ENCODE measurements around the gene COLEC12.

The COLEC12 gene

DNA sequence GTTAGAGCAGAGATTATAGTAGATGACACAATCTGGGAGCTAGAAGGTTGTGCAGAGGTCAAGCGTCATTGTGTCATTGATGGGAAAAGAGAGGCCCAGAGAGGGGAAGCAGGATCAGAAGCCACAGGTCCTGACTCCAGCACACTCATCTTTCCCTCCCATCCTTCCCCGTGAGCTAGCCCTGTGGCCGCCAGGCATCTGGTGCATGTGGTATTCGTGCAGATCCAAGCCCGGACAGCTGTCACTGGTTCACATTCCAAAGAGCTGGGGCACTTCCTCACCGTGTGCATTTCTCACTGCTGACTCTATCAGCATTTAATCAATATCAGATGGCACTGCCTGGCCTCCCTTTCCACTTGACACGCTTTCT is 138.6 kb downstream of the COLEC12 start:
- FAIRE-seq (no peak), DNase-seq (ENCODE audit: insufficient read length, low spot score) (no peak)
- no peak for TF ChIP-seq POLR2A (IDR thresholded peaks at IDR 0.05; ENCODE audit: low read depth, low read length)

- FAIRE-seq (no peak), DNase-seq (ENCODE audit: insufficient read length, low spot score) (no peak)
- TF ChIP-seq POLR2A (IDR thresholded peaks at IDR 0.05; ENCODE audit: low read depth, low read length) = no peak
Measured at GRCh38 chr18:361100-361732, 139.3 kb downstream of the COLEC12 start.

- FAIRE-seq = no peak
- no peak for TF ChIP-seq POLR2A (IDR thresholded peaks at IDR 0.05; ENCODE audit: low read depth, low read length)
- DNase-seq (ENCODE audit: insufficient read length, low spot score) = no peak
Measured at GRCh38 chr18:360676-361075, 139.8 kb downstream of the COLEC12 start.

- no peak for FAIRE-seq
- TF ChIP-seq POLR2A (IDR thresholded peaks at IDR 0.05; ENCODE audit: low read depth, low read length) = no peak
Measured at GRCh38 chr18:356778-357177, 143.7 kb downstream of the COLEC12 start.

DNA sequence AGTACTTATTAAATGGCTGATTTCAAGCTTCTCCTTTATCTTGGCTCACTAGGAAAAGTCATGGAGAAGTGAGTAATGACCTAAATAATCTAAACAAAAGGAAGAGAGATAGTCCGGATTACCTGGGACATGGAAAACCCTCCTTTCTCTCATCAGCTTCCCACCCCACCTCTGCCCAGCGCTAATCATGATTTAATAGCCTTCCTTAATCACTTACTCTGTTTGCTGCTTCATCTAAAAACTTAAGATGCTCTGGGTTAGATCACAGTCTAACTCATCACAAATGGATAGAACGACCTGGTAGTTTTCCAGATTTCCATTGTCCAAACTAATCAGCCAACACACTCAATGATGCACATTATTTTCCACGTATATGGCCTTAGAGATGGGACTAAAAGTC is 144.8 kb downstream of the COLEC12 start:
- DNase-seq (ENCODE audit: insufficient read length, low spot score) (no peak), FAIRE-seq (no peak)
- no peak for TF ChIP-seq POLR2A (IDR thresholded peaks at IDR 0.05; ENCODE audit: low read depth, low read length)

More at GRCh38 chr18:356778-357177, 143.7 kb downstream of the COLEC12 start:
- no peak for DNase-seq (ENCODE audit: insufficient read length, low spot score)

- no peak for TF ChIP-seq POLR2A (IDR thresholded peaks at IDR 0.05; ENCODE audit: low read depth, low read length)
- DNase-seq (ENCODE audit: insufficient read length, low spot score) (no peak), FAIRE-seq (no peak)
Measured at GRCh38 chr18:354471-354870, 146.0 kb downstream of the COLEC12 start.

DNA sequence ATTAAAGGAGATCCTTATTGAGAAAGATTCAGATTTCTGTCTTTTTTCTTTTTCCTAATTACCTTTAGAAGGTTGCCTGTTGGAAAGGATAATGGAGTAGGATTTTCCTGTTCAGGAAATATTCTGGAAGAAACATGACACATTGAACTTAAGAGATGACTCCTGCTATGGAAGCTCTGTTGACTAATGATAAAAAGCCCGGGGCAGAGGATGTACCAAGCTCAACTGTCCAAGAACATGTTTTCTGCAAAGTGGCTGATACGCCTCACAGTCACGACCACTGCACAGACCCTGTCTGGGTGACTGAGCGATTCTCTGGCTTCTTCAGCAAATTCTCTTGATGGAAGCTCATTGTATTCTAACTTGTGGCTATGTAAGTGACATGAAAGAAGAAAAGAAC is 146.5 kb downstream of the COLEC12 start:
- DNase-seq (ENCODE audit: insufficient read length, low spot score) (no peak), FAIRE-seq (no peak)
- no peak for TF ChIP-seq POLR2A (IDR thresholded peaks at IDR 0.05; ENCODE audit: low read depth, low read length)

GRCh38 chr18:352438-352837 is 148.1 kb downstream of the COLEC12 start:
- TF ChIP-seq POLR2A (IDR thresholded peaks at IDR 0.05; ENCODE audit: low read depth, low read length) = no peak

GRCh38 chr18:350953-351572 is 149.4 kb downstream of the COLEC12 start:
- no peak for DNase-seq (ENCODE audit: insufficient read length, low spot score)
- no peak for FAIRE-seq
- TF ChIP-seq POLR2A (IDR thresholded peaks at IDR 0.05; ENCODE audit: low read depth, low read length) = no peak

More at GRCh38 chr18:352438-352837, 148.1 kb downstream of the COLEC12 start:
- FAIRE-seq (no peak), DNase-seq (ENCODE audit: insufficient read length, low spot score) (no peak)

GRCh38 chr18:346600-346999 is 153.9 kb downstream of the COLEC12 start:
- TF ChIP-seq POLR2A (IDR thresholded peaks at IDR 0.05; ENCODE audit: low read depth, low read length) = no peak
- DNase-seq (ENCODE audit: insufficient read length, low spot score) = no peak
- no peak for FAIRE-seq

GRCh38 chr18:341102-341501 is 159.4 kb downstream of the COLEC12 start:
- FAIRE-seq = no peak
- no peak for TF ChIP-seq POLR2A (IDR thresholded peaks at IDR 0.05; ENCODE audit: low read depth, low read length)
- no peak for DNase-seq (ENCODE audit: insufficient read length, low spot score)

DNA sequence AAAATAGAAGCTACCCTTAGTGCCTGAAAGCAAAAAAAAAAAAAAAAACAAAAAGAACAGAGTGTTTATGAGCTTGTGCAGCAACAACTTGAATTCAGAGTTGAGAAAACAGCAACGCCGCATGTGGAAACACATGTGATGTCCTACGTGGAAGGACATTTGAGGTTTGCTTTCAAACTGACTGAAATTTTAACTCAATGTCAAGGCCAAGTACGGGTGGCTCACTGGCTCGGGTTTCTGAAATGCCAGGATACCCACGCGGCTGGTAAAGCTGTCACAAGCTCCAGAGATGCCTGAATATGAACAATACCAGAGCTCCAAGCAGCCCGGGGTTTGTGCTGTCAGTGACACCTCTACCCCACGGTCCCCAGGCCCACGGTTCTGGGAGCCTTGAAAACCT is 160.5 kb downstream of the COLEC12 start:
- no peak for FAIRE-seq
- DNase-seq (ENCODE audit: insufficient read length, low spot score) = no peak
- no peak for TF ChIP-seq POLR2A (IDR thresholded peaks at IDR 0.05; ENCODE audit: low read depth, low read length)

GRCh38 chr18:339200-339599 is 161.3 kb downstream of the COLEC12 start:
- FAIRE-seq (no peak), DNase-seq (ENCODE audit: insufficient read length, low spot score) (no peak)
- TF ChIP-seq POLR2A (IDR thresholded peaks at IDR 0.05; ENCODE audit: low read depth, low read length) = no peak

DNA sequence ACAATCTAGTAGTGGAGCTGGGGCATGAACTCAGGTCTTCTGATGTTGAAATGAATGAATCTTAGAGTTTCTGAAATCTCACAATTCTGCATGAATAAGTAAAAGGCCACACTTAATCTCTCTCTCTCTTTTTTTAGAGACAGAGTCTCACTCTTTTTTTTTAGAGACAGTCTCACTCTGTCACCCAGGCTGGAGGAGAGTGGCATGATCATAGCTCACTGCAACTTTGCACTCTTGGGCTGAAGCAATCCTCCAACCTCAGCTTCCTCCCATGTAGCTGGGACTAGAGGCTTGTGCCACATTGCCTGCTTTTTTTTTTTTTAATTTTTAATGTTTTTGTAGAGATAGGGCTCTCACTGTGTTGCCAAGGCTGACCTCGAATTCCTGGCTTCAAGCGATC is 163.8 kb downstream of the COLEC12 start:
- FAIRE-seq (no peak), DNase-seq (ENCODE audit: insufficient read length, low spot score) (no peak)
- TF ChIP-seq POLR2A (IDR thresholded peaks at IDR 0.05; ENCODE audit: low read depth, low read length) = no peak

DNA sequence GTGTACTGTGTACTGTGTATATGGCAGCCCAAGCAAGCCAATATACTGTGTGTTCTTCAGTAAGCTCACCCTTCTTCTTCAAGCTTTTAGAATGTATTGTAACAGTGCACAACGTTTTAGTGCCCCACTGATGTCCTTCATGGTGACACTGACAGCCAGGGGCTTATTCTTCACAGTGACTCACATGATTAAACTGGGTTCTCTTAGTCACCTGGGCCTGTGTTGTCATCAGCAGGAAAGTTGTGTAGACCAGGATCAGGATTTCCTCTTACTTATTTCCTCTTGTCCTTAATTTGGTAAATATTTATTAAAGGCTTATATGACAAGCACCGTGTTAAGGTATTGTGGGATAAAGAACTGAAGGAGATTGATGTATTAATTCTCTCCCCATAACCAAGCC is 164.8 kb downstream of the COLEC12 start:
- DNase-seq (ENCODE audit: insufficient read length, low spot score) (no peak), FAIRE-seq (no peak)
- no peak for TF ChIP-seq POLR2A (IDR thresholded peaks at IDR 0.05; ENCODE audit: low read depth, low read length)

Data from H54 (cell line).